GM18505 (cell line): ENCODE data around the gene ANO9.

ENCODE experiments used
- ATAC-seq: cut with Tn5 transposase; IDR thresholded peaks from one replicate; pipeline ENCODE4 v1.9.1; 2021; ENCODE audit not compliant: unreplicated experiment
- POLR2A ChIP-seq: IDR thresholded peaks from 4 replicates; pipeline ENCODE4 v1.6.1; 2011; ENCODE audit warnings: borderline replicate concordance; ENCODE audit not compliant: insufficient read depth, insufficient read length; ENCODE audit errors: extremely low read depth

ANO9 gene

DNA sequence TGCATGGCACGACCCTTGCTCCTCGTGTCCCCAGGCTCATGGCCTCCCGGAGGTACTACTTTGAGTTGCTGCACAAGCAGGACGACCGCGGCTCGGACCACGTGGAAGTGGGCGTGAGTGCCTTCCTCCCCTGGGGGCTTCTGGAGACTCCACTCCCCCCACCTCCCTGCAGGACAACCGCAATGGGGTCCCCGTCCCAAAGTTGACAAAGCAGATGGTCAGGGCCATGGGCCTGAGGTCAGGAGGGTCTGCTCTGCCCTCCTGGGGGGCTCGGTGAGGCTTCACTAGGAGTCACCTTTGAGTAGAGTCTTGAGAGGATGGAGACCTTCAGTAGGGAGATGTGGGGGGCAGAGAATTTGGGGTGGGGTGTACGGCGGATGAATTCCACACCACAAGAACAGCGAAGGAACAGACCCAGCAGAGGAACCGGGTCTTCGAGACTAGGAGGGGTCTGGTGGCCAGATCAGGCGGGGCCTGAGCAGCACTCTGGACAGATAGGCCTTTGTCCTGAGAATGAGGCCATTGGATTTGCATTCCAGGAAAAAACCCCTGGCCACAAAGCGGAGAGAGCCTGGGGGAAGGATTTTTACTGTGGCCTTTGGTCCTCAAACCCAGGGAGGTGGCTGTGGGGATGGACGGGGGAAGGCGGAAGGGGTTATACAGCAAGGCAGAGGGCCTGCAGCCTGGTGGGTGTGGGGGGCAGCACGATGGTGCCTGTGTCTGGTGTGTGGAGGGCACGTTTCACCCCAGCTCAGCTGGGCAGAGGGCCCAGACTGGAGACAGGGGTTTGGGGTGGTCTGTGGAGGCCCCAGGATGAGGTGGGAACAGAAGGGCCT lies 67.9 kb downstream of the ANO9 start:
- no peak for ATAC-seq
- TF ChIP-seq POLR2A: no peak

DNA sequence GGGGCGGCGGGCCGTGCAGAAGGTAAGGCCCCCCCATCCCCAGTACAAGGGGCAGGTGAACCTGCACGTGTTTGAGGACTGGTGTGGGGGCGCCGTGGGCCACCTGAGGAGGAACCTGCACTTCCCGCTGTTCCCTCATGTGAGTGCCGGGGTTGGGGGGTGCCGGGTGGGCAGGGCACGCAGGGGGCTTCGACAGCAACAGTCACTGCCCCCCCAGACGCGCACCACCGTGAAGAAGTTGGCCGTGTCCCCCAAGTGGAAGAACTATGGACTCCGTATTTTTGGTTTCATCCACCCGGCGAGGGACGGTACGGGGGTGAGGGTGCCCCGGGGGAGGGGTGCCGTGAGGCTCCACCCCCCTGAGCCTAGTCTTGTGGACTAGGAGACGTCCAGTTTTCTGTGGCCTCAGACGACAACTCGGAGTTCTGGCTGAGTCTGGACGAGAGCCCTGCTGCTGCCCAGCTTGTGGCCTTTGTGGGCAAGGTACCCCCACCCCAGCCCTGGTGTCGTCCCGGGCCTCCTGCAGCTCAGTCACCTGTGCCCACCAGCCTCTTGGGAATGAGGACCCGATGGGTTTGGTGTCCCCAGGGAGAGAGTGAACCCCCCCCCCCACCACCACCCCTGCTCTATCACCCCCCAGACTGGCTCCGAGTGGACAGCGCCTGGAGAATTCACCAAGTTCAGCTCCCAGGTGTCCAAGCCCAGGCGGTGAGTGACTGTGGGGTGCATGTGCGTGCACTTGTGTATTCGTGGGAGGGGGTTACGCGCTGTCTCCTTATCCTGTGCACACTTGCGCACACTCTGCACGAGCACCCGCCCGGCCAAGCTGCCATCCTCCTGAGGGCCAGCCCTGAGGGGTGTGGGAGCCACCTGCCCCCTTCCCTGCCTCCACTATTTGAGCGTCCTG lies 68.7 kb downstream of the ANO9 start:
- no peak for ATAC-seq
- no peak for TF ChIP-seq POLR2A

DNA sequence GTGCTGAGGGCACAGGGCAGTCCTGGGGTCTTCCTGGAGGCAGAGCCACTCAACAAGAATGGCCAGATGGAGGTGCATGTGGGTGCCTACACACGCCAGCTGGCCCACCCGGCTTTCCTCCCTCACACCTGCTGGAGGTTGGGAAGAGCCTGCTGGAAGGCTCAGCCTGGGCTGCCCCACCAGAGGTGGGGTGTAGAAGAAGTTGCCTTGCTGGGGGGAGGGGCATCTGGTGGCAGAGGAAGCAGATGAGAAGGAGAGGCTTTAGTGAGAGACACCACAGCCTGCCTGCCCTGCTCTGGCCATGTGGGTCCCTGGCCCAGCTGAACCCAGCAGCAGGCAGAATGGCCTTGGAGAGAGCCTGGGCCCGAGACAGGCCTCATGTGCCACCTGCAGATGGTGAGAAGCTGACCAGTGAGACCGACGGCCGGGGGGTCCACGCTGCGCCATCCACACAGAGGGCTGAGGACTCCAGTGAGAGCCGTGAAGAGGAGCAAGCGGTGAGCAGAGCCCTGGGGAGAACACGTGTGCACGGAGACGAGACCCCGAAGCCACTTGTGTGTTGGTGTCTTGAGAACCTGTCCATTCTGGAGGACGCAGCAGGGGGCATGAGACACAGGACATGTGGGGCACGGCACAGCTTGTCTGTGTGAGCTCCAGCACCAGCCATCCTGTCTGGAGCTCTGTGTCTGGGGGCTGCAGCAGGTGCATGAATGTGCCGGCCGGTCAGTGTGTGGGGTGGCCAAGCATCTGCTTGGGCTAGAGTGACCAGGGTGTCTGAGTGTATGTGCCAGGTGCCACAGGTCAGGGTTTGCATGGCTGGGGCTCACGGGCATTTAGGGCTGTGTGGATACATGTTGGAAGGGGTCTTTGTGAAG lies 69.9 kb downstream of the ANO9 start:
- TF ChIP-seq POLR2A: no peak
- ATAC-seq: no peak

DNA sequence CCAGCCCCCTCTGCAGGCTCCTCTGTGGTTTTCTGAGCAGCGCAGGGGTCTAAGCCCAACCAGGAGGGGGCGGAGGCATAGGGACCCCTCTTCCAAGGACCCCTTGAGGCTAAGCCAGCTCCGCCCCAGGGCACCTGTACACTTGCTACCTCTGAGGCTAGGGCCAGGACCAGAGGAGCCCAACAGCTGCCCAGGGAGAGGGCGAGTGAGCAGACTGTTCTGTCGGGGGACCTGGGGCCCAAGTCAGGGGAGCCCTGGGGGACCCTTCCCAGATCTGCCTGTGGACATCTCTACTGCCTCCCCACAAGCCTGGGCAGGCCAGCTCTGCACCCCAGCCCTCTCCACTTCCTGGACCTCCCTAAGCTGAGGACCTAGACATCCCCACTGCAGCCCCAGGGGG lies 70.8 kb downstream of the ANO9 start:
- ATAC-seq: no peak
- TF ChIP-seq POLR2A: no peak

DNA sequence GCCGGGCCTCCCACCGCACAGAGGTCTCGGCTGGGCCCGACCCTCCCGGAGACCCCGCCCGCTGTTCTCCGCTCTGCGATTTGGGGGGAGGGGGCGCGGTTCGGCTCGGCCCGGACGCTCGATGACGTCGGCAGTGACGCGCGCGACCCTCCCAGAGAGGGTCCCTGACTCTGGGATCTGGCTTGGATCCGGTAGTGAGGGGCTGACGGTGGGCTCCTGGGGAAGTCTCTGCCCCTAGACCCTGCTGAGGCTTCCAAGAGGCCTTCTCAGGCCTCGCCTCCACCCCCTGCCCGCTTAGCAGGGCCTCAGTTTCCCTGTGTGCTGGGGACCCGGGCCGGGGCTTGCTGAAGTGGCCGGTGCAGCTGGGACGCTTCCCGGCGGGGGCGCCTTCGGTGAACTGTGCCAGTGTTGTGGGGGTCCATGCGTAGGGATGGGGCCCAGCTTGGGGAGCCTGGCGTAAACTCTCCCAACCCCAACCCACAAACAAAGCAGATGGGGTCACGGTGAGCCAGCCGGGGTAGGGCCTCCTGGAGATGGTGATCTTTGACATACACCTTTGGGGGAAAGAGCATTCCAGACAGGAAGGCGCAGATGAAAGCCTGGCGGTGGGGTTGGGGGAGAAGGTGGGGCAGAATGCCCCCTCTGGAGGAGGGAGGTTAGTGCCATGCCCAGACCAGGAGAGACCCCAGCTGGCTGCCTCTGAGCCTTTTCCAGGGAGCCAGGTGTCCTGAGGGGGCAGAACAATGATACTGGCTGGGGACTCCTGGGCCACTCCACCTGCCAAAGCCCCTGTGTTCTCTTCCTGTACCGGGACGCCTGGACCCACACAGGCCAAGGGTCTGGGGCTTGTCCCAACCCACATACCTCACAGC lies 71.5 kb downstream of the ANO9 start:
- TF ChIP-seq POLR2A: no peak
- ATAC-seq: no peak

DNA sequence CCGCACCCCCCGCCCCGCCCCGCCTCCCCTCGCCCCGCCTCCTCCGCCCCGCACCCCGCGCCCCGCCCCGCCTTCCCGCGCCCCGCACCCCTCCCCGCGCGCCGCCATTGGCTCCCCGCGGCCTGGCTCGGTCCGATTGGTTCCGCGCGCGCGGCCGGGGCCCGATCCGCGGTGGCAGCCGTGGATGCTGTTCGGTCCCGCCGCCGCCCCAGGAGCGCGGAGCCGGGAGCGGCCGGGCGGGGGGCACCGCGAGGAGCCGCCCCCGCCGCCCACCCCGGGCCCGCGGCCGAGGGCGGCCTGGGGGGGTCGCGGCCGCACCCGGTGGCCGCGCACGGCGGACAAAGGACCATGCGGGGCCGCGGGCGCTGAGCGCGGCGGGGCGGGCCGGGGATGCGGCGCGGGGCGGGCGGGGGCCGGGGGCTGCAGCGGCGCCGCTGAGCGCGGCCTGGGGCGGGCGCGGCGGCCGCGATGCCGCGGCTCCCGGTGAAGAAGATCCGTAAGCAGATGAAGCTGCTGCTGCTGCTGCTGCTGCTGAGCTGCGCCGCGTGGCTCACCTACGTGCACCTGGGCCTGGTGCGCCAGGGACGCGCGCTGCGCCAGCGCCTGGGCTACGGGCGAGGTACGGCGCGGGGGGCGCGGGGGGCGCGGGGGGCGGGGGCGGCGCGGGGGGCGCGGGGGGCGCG lies 72.3 kb downstream of the ANO9 start, which contains the start of gene B4GALNT4:
Gene B4GALNT4 (plus strand): TSS at position 164 of the 683 bp plus-strand sequence. CDS start 305 bp downstream, at position 469.
- no peak for ATAC-seq

DNA sequence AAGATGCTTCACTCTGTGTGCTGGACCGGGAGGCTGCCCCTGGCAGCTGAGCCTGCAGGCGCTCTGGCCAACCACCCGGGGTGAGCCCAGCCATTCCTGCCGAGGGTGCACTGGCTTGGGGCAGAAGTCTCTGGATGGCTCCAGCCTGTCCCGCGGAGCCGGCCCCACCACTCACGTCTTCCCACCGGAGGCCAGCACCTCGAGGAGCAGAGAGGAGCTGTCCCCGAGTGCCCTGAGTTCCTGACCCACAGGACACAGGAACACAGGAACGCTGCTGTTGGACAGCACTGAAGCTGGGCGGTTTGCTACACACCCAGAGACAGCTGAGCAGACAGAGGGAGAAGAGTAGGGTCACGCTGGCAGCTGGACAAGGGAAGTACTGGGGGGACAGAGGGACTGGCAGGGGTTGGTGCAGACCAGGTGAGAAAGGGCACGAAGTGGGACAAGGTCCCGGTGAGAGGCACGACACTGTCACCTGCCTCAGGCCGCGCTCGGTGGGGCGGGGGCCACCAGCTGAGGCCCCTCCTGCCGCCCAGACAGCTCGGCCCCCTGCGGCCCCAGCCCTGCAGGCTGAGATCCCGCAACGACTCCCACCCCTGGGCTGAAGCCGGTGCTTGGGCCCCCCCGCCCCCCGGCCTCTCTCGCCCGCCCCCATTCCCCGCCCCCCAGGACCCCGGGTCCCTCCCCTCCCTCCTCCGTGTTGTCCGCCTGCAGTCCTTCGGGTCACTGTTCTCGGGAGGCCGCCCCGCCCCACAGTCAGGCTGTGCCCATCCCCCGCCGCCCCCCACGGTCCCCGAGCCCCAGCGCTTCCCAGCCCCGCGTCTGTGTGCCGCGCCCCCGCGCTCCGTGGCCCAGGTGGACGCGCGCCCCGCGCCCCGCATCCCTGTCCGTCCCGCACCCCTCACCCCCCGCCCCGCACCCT lies 73.1 kb downstream of the ANO9 start:
- no peak for TF ChIP-seq POLR2A
- no peak for ATAC-seq

More for the DNA sequence above, 72.3 kb downstream of the ANO9 start, which contains the start of gene B4GALNT4:
- no peak for TF ChIP-seq POLR2A

DNA sequence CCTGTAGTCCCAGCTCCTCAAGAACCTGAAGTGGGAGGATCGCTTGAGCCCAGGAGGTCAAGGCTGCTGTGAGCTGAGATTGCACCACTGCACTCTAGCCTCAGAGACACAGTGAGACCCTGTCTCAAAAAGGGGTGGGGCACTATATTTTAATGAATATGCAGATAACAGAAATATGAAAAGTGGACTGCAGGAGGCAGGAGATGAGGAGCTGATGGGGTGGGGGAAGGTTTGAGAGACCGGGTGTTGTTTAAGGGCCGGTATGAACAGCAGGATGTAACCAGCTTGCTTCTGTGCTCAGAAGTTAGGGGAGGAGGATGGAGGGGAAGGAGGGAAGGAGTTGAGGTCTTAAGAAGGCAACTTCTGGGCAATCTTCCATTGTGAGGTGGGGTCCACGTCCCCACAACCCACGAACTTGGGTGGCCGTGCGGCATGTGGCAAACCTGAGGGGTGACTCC lies 73.8 kb downstream of the ANO9 start:
- ATAC-seq: no peak
- no peak for TF ChIP-seq POLR2A
